ENCODE data around the gene CENPA.

CENPA gene

DNA sequence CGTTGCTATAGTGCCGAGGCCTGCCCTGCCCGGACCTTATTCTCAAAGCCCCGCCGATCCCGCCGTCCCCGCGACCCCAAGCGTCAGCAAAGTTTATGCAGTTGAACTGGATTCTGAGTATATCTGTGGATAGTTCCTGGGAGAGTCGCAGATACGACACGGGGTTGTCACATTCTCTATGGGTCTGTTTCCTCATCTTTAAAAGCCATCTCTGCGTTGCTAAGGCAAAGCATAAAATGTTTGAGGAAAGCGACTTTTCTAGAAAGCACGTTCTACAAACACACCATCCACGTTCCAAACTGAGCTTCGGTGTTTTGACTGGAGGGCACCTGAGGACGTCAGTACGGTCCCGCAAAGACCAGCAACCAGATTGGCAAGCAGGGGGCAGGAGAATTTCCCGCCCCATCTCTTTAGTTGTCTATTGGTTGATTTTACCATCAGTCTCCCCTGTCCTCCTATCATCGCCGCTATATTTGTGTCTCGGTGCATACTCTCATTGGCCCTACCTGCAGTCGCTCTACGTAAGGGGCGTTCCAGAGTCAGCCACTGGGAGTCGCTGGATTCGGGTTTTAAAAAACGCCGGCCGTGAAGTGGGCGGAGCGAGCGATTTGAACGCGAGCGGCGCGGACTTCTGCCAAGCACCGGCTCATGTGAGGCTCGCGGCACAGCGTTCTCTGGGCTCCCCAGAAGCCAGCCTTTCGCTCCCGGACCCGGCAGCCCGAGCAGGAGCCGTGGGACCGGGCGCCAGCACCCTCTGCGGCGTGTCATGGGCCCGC is at the start of gene CENPA:
TSS of gene CENPA (plus strand) at position 626 of the 776 bp plus-strand sequence. CDS start at position 767, 141 bp downstream.
- Histone ChIP-seq H3K9ac (ENCODE audit: low read length) (peak within 1 kb of the TSS; percentile 83), H3K36me3 (ENCODE audit: control insufficient read depth, insufficient read depth, low read length, severe bottlenecking) (peaks cover 10% of the 10 kb centered on the region), H3K4me3 (ENCODE audit: low read length) (peak within 1 kb of the TSS; percentile 88), H3K27me3 (replicated peaks; ENCODE audit: control insufficient read depth, insufficient read depth, low read length) (no peaks in the 10 kb centered on the region), H3K4me1 (ENCODE audit: control insufficient read depth, insufficient read depth, low read length) (peaks cover 12% of the 10 kb centered on the region), H3K9me3 (ENCODE audit: control insufficient read depth, low read length) (peaks cover under 1% of the 10 kb centered on the region)
- peak; percentile 99 for DNase-seq (ENCODE audit: low read depth)

DNA sequence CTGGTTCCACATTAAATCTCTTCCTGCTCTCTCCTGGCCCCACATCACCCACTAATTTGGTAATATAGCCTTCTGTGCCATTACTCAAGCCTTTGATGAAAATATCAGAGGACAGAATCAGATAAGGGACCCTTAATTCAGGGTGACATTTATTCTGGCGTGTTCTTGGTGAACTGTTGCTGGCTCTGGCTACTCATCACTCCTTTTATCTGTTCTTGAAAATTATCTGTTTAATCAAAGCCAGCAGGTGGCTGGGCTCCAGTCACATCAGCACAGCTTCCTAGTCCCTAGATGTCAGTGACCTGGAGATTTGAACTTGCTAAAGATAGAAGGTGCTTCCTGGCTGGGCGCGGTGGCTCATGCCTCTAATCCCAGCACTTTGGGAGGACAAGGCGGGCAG is 48.6 kb upstream of the CENPA start:
- no peaks in the 10 kb centered on the region for H3K9me3 ChIP-seq (ENCODE audit: control insufficient read depth, low read length)
- DNase-seq (ENCODE audit: low read depth) = no peak
- H3K4me1 ChIP-seq (ENCODE audit: control insufficient read depth, insufficient read depth, low read length) = peaks cover 16% of the 10 kb centered on the region
- H3K4me3 ChIP-seq (ENCODE audit: low read length) = no peak overlapping the region
- no peak overlapping the region for H3K9ac ChIP-seq (ENCODE audit: low read length)
- no peaks in the 10 kb centered on the region for H3K27me3 ChIP-seq (replicated peaks; ENCODE audit: control insufficient read depth, insufficient read depth, low read length)
- no peaks in the 10 kb centered on the region for H3K36me3 ChIP-seq (ENCODE audit: control insufficient read depth, insufficient read depth, low read length, severe bottlenecking)

DNA sequence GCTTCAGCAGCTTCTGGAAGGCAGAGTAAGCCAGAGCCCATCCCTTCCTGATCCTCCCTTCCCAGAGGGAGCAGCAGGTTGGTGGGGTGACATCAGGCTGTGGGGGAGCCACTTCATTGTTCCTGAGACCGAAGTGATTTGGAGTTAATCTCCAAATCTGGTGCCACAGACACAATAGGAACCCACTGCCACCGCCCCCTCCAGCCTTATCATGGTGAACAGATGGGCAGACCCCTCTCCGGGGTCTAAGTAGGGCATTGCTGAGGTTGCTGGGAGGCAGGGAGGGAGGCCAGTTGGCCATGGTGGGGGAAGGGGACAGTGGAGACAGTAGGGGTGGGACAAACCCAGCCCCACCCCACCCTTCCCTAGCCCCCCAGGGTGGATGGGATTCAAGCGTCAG is 47.4 kb upstream of the CENPA start:
- H3K4me3 ChIP-seq (ENCODE audit: low read length) = no peak overlapping the region
- no peaks in the 10 kb centered on the region for H3K27me3 ChIP-seq (replicated peaks; ENCODE audit: control insufficient read depth, insufficient read depth, low read length)
- DNase-seq (ENCODE audit: low read depth) = no peak
- H3K9me3 ChIP-seq (ENCODE audit: control insufficient read depth, low read length) = no peaks in the 10 kb centered on the region
- H3K36me3 ChIP-seq (ENCODE audit: control insufficient read depth, insufficient read depth, low read length, severe bottlenecking) = no peaks in the 10 kb centered on the region
- H3K4me1 ChIP-seq (ENCODE audit: control insufficient read depth, insufficient read depth, low read length) = peaks cover 16% of the 10 kb centered on the region
- no peak overlapping the region for H3K9ac ChIP-seq (ENCODE audit: low read length)

DNA sequence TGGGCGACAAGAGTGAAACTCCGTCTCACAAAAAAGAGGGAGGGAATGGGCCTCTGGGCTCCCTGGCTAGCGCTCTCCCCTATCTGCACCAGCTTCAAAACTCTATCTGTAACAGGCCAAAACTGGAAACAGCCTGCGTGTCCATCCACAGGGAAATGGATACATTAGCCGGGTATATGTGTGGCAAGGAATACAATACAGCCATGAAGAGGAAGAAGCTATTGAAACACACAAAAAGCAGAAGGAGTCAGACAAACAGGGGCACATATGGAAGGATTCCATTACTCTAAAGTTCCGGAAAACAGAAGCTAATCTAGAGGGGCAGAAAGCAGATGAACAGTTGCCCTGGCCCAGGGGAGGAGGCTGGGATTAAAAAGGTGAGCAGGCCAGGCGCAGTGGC is 46.3 kb upstream of the CENPA start:
- H3K4me3 ChIP-seq (ENCODE audit: low read length) = no peak overlapping the region
- no peaks in the 10 kb centered on the region for H3K9me3 ChIP-seq (ENCODE audit: control insufficient read depth, low read length)
- peaks cover 16% of the 10 kb centered on the region for H3K4me1 ChIP-seq (ENCODE audit: control insufficient read depth, insufficient read depth, low read length)
- H3K27me3 ChIP-seq (replicated peaks; ENCODE audit: control insufficient read depth, insufficient read depth, low read length) = no peaks in the 10 kb centered on the region
- no peaks in the 10 kb centered on the region for H3K36me3 ChIP-seq (ENCODE audit: control insufficient read depth, insufficient read depth, low read length, severe bottlenecking)
- DNase-seq (ENCODE audit: low read depth) = no peak
- H3K9ac ChIP-seq (ENCODE audit: low read length) = no peak overlapping the region

DNA sequence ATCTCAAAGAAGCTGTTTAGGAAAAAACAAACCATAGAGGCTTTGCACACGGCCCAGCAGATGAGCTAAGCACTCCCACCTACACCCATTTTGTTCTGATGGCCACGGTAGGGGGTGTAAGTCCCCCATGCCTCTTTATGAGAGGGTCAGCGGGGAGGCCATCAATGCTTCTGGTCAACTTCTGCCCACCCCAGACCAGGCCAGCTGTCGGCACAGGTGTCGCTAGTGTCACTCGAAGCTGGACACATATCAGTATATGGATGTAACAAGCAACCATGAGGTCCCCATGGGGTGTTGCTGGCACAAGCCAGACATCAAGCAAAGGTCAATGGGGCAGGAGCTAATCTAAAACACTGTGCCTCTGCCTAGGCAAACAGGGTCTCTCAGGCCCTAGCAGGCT is 45.5 kb upstream of the CENPA start:
- Histone ChIP-seq H3K36me3 (ENCODE audit: control insufficient read depth, insufficient read depth, low read length, severe bottlenecking) (no peaks in the 10 kb centered on the region), H3K9ac (ENCODE audit: low read length) (no peak overlapping the region), H3K9me3 (ENCODE audit: control insufficient read depth, low read length) (no peaks in the 10 kb centered on the region), H3K4me1 (ENCODE audit: control insufficient read depth, insufficient read depth, low read length) (peaks cover 14% of the 10 kb centered on the region), H3K4me3 (ENCODE audit: low read length) (no peak overlapping the region), H3K27me3 (replicated peaks; ENCODE audit: control insufficient read depth, insufficient read depth, low read length) (no peaks in the 10 kb centered on the region)
- no peak for DNase-seq (ENCODE audit: low read depth)

DNA sequence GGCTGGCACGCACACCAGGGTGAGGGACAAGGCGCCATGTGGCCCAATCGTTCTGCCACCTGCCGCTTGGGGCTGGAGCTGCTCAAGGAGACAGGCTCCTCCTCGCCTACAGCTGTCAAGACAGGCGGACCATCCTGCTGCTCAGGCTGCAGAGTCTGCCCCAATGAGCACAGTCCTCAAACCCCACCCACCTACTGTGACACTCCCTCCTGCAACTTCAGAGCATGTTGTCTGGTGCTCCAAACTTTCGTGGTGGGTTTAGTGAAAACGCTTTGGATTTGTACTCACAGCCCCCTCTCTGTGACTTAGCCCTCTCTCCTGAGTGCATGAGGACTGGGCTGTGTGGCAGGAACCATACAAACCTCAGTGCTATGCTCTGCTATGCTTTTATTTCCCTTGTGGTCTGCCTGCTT is 45.0 kb upstream of the CENPA start:
- no peak overlapping the region for H3K4me3 ChIP-seq (ENCODE audit: low read length)
- no peaks in the 10 kb centered on the region for H3K36me3 ChIP-seq (ENCODE audit: control insufficient read depth, insufficient read depth, low read length, severe bottlenecking)
- no peaks in the 10 kb centered on the region for H3K9me3 ChIP-seq (ENCODE audit: control insufficient read depth, low read length)
- H3K4me1 ChIP-seq (ENCODE audit: control insufficient read depth, insufficient read depth, low read length) = peaks cover 11% of the 10 kb centered on the region
- no peak overlapping the region for H3K9ac ChIP-seq (ENCODE audit: low read length)
- no peak for DNase-seq (ENCODE audit: low read depth)
- H3K27me3 ChIP-seq (replicated peaks; ENCODE audit: control insufficient read depth, insufficient read depth, low read length) = no peaks in the 10 kb centered on the region

DNA sequence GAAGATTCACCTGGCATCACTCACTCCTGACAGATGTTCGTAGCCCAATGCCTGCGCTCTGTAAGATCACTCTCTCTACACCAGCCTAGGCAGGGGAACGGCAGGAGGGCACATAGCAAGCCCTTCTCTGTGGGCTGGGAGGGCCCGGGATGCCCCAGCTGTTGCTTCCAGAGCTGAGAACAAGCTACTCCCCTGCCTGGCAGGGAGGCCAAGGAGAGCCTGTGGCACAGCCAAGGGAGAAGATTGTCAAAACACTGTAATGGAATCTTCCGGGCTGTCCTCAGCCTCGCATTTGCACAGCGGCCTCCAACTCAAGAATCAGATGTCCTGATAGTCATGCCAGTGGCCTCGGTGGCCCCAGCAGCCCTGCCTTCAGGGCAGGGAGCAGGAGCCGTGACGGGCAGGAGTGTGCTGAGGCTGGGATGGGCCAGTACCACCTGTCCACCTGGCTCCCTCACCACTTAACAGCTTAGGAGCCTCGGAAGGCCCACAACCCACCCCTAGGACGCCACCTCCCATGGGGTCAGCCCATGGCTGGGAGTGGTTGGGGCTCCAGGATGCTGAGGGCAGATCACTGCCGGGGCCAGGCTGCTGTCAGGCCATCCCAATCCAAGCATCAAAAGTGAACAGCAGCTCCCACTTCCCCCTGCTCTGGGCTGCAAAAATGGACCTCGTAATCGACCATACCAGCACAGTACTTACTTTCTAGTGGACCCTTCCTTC is 43.6 kb upstream of the CENPA start:
- DNase-seq (ENCODE audit: low read depth) = no peak
- Histone ChIP-seq H3K9me3 (ENCODE audit: control insufficient read depth, low read length) (no peaks in the 10 kb centered on the region), H3K9ac (ENCODE audit: low read length) (no peak overlapping the region), H3K27me3 (replicated peaks; ENCODE audit: control insufficient read depth, insufficient read depth, low read length) (no peaks in the 10 kb centered on the region), H3K4me3 (ENCODE audit: low read length) (no peak overlapping the region), H3K4me1 (ENCODE audit: control insufficient read depth, insufficient read depth, low read length) (peaks cover 5% of the 10 kb centered on the region), H3K36me3 (ENCODE audit: control insufficient read depth, insufficient read depth, low read length, severe bottlenecking) (no peaks in the 10 kb centered on the region)

DNA sequence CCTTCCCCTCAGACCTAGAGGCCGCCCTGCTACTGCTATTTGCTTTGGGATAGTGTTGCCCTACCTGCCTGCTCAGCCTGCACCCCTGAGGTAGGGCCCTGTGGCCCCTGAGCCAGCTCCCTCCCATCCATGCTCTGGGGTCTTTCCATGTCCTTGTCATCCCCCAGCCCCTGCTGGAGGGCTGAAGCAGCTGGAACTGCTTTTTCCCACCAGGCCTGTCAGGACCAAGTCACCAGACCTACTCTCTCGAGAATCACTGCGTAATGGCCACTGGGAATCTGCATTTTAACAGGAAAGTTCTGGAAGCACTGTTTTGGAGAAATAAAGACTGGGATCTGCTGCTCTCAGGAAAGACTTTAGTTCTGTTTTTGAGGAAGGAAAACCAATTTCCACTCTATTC is 42.0 kb upstream of the CENPA start:
- no peak overlapping the region for H3K4me3 ChIP-seq (ENCODE audit: low read length)
- no peaks in the 10 kb centered on the region for H3K27me3 ChIP-seq (replicated peaks; ENCODE audit: control insufficient read depth, insufficient read depth, low read length)
- peaks cover 5% of the 10 kb centered on the region for H3K4me1 ChIP-seq (ENCODE audit: control insufficient read depth, insufficient read depth, low read length)
- H3K9me3 ChIP-seq (ENCODE audit: control insufficient read depth, low read length) = no peaks in the 10 kb centered on the region
- H3K9ac ChIP-seq (ENCODE audit: low read length) = no peak overlapping the region
- H3K36me3 ChIP-seq (ENCODE audit: control insufficient read depth, insufficient read depth, low read length, severe bottlenecking) = no peaks in the 10 kb centered on the region
- DNase-seq (ENCODE audit: low read depth) = no peak

DNA sequence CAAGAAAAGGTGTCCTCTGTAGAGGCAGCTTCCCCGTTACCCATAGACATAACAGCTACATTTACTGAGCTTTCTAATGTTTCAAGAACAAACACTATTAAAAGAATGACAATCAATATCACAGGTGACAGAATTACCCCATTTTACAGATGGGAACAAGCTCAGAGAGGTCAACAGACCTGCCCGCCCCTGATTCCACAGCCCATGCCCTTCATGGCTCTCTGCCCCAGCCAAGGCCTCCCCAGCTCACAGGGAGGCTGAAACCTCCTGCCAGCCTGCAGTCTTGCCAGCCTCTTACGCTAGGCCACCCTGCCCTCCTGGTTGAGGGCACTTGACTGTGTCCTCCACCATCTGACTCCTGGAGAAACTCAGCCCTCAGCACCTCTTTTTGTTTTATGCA is 40.9 kb upstream of the CENPA start:
- Histone ChIP-seq H3K36me3 (ENCODE audit: control insufficient read depth, insufficient read depth, low read length, severe bottlenecking) (no peaks in the 10 kb centered on the region), H3K4me1 (ENCODE audit: control insufficient read depth, insufficient read depth, low read length) (peaks cover 5% of the 10 kb centered on the region), H3K4me3 (ENCODE audit: low read length) (no peak overlapping the region), H3K9me3 (ENCODE audit: control insufficient read depth, low read length) (no peaks in the 10 kb centered on the region), H3K27me3 (replicated peaks; ENCODE audit: control insufficient read depth, insufficient read depth, low read length) (no peaks in the 10 kb centered on the region), H3K9ac (ENCODE audit: low read length) (no peak overlapping the region)
- DNase-seq (ENCODE audit: low read depth) = no peak

DNA sequence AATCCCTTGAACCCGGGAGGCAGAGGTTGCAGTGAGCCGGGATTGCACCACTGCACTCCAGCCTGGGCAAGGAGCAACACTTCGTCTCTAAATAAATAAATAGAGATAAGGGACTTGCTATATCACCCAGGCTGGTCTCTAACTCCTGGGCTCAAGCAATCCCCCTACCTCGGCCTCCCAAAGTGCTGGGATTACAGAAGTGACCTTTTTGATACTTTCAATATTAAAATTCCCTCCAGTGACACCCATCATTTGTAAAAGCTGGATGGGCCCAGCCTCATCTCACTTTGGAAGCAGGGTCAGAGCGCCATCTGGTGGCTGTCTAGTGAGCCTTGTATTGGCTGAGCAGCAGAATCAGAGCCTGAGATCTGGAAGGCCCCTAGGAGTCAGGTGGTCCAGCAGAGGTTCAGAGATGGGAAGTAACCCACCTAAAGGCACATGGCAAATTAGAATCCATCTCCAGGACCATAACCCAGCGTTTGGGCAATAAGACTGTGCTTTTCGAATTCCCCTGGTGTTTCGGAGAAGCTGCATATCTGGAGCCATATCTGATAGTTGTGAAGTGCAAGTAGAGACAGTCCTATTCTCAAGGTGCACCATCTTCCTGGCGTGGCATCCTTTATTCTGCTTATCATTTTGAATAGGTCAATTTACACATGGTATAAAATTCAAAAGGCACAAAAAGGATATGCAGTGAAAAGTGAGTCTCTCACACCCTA is 40.1 kb upstream of the CENPA start:
- H3K4me3 ChIP-seq (ENCODE audit: low read length) = no peak overlapping the region
- DNase-seq (ENCODE audit: low read depth) = peak; percentile 94
- no peaks in the 10 kb centered on the region for H3K36me3 ChIP-seq (ENCODE audit: control insufficient read depth, insufficient read depth, low read length, severe bottlenecking)
- no peaks in the 10 kb centered on the region for H3K27me3 ChIP-seq (replicated peaks; ENCODE audit: control insufficient read depth, insufficient read depth, low read length)
- H3K9ac ChIP-seq (ENCODE audit: low read length) = no peak overlapping the region
- H3K9me3 ChIP-seq (ENCODE audit: control insufficient read depth, low read length) = no peaks in the 10 kb centered on the region
- peaks cover under 1% of the 10 kb centered on the region for H3K4me1 ChIP-seq (ENCODE audit: control insufficient read depth, insufficient read depth, low read length)

DNA sequence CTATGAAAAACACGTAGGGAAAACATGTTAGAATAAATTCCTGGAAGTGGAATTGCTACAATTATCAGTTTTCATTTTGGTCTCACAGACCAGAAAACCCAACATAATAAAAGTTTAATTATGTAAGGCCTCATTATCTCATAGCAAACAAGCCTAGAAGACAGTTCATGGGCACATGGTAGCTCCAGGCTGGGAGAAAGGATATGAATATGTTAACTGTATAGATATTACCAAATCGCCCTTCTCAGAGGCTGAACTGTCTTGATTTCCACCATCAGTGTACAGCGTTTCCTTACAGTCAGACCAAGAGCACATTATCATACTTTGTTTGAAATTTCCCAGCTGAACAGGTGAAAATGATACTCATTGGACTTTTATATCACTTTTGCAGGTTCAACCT is 38.9 kb upstream of the CENPA start:
- no peaks in the 10 kb centered on the region for H3K4me1 ChIP-seq (ENCODE audit: control insufficient read depth, insufficient read depth, low read length)
- no peak overlapping the region for H3K9ac ChIP-seq (ENCODE audit: low read length)
- H3K36me3 ChIP-seq (ENCODE audit: control insufficient read depth, insufficient read depth, low read length, severe bottlenecking) = no peaks in the 10 kb centered on the region
- no peaks in the 10 kb centered on the region for H3K9me3 ChIP-seq (ENCODE audit: control insufficient read depth, low read length)
- H3K4me3 ChIP-seq (ENCODE audit: low read length) = no peak overlapping the region
- no peaks in the 10 kb centered on the region for H3K27me3 ChIP-seq (replicated peaks; ENCODE audit: control insufficient read depth, insufficient read depth, low read length)
- no peak for DNase-seq (ENCODE audit: low read depth)

Data from adipocyte (in vitro differentiated cells).